NCI-H2227 (cell line): ENCODE measurements around the gene ZDHHC1.
A peak's percentile ranks its signal among the peaks of the same experiment; 100 is the strongest.

Experiments
- DNase-seq: peaks from one replicate; lab custom pipeline; 2025; ENCODE audit not compliant: unreplicated experiment; lab: John Stamatoyannopoulos, UW

ZDHHC1 gene, protein sequence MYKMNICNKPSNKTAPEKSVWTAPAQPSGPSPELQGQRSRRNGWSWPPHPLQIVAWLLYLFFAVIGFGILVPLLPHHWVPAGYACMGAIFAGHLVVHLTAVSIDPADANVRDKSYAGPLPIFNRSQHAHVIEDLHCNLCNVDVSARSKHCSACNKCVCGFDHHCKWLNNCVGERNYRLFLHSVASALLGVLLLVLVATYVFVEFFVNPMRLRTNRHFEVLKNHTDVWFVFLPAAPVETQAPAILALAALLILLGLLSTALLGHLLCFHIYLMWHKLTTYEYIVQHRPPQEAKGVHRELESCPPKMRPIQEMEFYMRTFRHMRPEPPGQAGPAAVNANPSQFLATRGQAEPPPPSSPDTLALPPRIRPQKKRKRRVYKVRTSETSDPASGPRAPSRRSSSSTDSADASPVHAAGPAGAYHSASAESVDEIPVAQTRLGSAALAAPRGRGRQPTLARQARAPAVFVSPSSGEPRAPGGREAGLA

DNA sequence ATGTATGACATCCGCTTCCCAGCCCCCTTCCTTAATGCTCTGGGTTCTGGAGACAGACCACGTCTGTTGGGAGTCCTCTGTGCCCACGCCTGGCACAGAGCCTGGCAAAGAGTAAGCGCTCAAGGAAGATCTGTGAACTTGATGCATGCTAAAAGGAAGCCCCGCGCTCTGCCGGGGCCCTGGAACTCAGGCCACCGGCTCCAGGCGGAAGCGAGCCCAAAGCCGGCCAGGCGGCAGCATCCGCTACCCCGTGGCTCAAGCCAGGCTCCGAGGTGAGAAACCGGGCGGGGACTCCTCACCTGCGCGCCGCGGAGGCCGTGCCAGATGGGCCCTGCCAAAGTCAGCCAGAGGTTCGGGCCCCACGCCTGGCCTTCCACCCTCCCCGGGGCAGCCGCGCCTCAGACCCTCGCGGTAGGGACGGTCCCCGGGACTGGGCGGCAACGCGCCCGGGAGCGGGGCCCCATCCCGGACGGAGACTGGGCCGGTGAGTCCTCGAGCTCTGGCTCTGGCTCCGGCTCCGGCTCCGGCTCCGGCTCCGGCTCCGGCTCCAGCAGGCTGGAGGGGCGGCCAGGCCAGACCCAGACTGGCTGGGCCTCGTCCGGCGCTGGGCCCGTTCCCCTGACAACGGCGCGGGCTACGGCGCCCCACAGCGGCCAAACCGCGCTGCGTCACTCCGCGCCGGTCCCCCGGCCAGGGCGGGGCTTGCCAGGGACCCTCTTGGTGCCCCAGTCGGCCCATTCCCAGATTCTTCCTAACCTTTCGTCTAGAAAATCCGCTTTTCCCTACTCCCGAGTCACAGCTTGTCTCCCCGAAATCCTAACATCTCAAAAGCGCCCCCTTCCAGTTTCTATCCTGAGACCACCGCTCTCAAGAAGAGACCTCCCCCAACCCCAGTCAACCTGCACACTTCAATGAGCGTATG lies at the start of gene ZDHHC1:
TSS of gene ZDHHC1 (minus strand) at position 606 of the 922 bp plus-strand sequence. CDS start 8,702 bp downstream, outside the sequence.
- DNase-seq: peak; percentile 81

- DNase-seq: no peak
Measured at GRCh38 chr16:67464565-67464964, 48.3 kb upstream of the ZDHHC1 start.

DNA sequence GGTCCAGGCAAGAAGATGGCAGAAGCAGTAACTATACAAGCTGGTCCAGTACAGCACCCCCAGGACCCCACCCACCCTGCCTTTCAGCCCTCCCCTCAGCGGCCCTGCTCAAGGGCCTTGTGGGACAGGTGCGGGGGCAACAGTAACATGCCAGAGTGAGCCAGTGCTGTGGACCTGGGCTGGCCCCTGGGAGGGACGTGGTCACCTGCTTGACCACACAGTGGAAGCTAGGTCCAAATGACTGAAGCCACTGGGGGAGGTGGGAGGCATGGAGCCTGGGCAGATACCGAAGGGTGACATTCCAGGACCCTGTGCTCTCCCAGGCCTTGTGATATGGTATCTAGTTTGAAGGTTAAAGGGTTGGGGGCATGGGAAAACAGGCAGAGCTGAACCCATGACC lies 47.4 kb upstream of the ZDHHC1 start:
- no peak for DNase-seq

GRCh38 chr16:67463059-67463458 lies 46.8 kb upstream of the ZDHHC1 start:
- DNase-seq: no peak

DNA sequence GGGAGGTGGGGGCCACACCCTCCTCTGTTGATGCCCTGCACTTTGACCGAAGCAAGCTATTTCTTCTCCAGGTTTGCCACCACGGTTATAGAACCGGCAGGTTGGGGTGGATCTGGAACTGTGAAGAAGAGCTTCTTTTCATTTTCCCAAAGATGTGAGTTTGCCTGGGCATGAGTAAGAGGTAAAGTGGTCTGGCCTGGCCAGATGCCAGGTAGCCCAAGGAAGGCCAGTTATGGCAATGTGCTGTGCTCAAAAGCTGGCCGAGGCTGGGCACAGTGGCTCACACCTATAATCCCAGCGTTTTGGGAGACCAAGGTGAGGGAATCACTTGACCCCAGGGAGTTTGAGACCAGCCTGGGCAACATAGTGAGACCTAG lies 46.0 kb upstream of the ZDHHC1 start:
- no peak for DNase-seq

DNA sequence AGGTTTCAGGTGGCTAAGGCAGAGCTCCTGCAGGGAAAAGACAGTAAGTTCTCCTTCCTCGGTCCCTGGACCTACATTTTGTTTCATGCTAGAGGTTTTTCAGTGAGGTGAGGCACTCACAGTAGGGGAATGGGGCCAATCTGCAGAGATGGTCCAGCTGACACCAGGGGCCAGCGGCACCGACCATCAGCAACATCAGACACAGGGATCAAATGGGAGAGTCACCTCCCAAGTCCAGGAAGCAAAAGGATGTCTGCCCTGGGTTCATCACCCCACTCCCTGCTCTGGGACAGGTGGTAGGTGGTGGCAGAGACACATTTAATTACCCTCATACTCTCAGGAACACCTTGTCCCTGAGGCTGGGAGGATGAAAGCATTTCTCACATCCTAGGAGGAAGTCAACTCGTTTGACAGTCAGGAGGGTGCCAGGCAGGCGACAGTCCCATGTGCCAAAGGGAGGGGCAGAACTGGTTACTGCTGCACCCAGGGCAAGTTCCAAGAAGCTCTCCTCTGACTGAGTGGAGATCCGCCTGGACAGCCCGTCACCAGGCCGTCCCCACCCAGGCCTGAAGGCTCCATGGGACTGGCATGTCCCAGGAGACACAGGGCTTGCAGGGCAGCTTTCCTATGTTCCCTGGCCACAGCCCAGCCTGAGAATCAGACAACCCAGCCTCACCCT lies 45.5 kb upstream of the ZDHHC1 start:
- DNase-seq: no peak

DNA sequence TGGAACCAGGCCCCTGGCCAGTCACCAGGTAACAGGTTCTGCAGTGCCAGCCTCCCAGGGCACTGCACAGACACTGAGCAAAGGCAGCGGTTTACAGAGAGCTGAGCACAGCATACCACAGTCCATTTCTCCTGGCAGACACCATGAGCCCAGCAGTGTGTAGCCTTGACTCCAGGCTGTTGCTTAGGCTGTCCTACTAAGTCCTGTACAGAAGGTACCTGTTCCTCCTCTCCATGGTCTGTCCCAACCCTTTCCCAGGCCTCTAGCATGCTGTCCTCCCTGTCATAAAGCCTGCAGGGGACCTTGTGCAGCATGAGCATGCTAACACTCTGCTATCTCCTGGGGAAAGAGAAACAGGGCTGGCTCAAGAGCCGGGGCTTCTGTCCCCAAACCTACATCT lies 44.7 kb upstream of the ZDHHC1 start:
- DNase-seq: no peak

DNA sequence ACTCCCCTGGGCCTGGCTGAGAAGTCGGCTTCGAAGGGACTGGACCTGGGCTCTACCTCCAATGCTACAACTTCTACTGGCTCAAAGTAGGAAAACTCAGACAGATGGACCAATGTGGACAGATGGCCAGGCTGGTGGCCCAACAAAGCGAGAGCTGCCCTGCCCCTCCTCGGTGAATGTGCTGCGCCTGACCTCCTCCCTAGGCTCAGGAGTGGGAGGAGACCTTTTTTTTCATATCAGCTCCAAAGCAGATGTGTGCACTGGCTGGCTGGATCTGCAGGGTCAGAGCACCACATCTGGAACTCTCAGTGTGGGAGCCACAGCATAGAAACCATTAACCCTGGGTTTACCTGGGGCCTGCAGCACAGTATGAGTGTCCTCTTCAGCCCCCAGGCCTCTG lies 43.9 kb upstream of the ZDHHC1 start:
- DNase-seq: no peak

DNA sequence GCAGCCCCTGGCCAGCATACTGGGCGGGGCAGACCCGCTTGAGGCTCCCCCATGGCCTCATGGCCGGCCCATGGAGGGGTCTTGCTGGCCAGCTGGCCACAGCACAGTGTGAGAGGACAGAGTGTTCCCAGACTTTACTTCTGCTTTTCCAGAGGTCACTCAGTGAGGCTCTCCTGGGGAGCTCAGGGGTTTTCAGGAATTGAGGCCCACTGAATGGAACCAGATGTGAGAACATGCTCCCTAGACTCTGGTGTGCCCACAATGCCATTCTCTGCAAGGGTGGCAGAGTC lies 43.5 kb upstream of the ZDHHC1 start:
- DNase-seq: no peak

DNA sequence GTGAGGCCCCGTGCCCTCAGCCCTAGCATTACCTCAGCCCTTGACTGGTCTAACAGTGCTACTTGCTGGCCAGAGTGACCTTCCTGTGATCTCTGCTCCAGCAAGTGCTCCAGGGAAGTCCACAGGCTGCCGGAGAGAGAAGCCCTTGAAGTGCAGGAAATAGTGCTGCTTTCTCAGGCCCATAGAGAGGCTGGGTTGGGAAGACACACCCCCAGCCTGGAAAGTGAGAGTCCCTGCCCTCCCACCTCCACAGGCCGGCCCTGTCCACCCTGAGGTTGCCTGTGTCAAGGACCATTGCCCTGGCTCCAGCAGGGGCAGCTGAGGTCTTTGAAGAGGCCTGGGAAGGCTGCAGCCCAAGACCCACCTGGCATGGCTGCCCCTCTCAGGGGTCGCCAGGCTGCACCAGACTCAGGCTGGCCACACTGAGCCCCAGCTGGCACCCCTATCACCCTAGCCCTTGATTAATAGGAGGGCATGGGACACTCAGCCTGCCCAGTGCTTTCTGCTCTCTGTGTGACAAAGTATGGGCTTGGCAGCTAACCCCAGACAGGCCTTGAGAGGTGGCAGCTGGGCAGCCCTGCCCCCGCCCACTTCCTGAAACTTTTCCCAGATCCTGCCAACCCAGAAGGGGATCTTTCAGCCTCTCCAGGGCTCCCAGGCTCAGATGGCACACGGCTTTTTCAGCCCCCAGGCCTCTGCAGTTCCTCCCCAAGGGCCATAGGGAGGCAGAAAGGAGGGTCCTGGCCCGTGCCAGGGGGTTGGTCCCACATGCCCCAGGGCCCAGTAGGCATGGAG lies 43.0 kb upstream of the ZDHHC1 start:
- no peak for DNase-seq

GRCh38 chr16:67458121-67458641 lies 41.9 kb upstream of the ZDHHC1 start:
- no peak for DNase-seq

DNA sequence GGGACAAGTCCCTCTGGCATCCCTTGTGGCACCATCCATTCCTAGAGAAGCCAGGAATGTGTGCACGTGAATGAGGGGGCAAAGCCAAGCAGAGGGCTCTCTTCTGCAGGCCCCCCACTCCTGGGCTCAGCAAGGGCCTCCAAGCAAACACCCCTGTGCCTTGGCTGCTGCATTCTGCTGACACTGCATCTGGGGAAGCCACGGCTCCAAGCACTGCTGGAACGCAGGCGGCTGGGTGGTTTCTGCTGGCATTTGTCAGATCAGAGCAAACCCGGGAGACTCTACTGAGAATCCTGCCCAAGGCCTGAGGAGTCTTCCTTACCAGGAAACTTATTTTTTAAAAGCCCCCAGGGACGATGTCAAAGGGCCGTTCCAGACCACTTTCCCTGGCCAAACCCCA lies 41.3 kb upstream of the ZDHHC1 start:
- DNase-seq: no peak

DNA sequence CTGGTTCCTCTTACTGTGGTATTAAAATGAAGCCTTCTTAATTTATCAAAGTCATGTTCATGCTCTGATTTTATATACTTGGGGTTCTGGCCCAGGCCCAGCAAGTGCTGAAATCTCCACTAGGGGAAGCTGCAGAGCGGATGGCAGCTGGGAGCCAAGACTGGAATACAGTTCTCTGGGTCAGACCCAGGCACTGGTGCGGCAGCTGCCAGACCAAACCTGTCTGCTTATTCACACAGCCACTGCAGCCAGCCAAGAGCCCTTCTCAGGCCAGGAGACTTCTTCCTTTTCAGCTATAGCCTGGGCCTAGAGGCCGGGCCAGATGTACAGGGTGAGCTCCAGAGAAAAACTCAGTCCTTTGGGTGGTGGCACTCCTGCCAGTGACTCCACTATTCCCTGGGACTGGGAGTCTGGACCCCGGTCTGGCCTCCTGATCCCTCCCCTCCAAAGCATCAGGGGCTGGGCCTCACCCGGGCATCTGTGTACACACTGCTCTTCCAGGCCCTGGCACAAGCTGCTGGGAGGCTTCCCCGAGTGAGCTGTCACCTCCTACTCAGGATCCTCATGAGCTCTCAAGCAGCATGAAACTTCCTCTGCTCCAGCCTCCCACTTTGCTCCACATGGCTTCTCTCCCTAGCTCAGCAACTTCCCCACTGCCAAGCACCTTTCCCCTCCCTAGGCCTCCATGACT lies 40.3 kb upstream of the ZDHHC1 start:
- no peak for DNase-seq

DNA sequence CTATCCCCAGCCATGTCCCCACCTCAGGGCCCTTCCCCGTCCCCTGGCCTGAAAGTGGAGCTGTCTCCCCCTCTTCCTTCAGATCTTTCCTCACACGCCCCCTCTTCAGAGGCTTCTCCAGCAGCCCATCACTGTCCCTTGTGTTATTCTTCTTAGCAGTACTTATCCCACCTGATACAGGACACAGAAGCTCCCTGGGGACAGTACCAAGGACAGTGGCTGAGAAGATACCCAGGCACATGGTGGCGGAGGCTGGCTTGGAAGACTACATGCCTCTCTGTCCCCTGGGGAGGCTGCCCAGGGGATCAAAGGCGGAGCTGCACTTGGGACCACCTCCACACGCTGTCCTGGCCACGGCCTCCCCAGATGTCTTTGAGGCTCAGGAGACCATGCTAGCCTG lies 38.6 kb upstream of the ZDHHC1 start:
- no peak for DNase-seq

GRCh38 chr16:67454104-67454503 lies 37.8 kb upstream of the ZDHHC1 start:
- no peak for DNase-seq

DNA sequence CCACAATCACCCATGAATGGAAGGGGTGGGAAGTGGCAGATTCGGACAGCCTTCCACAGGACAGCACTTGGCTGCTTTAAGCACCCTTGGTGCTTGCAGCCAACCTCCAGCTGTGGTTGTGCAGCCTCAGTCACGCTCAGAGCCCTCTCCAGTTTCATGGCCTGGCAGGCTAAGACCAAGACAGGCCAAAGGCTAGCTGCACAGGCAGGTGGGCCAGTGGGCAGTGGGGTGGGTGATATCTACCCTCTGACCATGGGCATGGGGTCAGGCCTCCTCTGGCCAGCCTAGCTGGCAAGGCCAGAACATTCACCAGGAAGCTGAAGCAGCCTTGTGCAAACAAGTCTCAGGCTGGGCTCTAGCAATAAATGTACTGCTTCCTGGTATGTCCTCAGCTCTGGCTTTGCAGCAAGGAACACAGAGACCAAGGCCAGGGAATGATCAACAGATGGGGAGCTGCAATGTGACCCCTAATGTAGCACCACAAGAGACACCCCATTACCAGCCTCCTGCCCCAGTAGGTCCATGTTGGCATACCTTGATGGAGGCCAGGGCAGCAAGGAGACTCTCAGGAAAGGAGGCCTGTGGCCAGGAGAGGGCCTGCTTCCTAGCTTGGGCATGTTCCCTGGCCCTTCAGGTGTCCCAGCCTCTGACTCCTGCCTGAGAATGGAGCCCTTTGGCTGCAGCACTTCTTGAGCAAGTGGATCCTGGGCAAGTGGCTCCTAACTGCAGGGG lies 35.6 kb upstream of the ZDHHC1 start:
- DNase-seq: no peak

DNA sequence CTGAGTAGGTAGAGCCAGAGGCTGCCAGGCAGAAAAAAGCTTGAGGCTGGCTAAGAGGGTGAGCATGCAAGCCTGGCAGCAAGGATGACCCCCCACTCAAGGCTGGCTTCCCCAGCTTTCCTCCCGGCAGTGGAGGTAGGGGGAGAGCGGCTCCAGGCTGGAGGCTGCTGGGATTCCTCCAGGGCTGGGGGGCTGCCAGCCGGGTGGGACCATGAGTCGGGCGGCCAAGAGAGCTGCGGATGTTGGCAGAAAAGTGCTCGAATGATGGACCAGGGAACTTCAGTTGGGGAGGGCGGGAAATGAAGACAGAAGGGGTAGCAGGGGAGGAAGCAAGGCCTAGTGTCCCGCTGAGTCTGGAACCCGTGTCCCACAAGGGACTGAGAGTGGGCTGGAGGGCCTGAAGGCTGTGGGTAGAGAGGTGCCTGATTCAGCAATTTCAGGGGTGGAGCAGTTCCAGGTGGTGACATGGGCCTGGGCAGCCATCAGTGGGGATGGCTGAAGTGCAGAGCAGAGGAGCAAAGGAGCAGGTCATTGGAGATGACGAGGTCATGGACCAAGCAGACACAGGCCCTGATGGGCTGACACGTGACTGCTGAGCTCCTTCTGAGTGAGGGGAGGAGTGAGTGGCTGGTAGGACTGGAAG lies 34.9 kb upstream of the ZDHHC1 start:
- DNase-seq: no peak

DNA sequence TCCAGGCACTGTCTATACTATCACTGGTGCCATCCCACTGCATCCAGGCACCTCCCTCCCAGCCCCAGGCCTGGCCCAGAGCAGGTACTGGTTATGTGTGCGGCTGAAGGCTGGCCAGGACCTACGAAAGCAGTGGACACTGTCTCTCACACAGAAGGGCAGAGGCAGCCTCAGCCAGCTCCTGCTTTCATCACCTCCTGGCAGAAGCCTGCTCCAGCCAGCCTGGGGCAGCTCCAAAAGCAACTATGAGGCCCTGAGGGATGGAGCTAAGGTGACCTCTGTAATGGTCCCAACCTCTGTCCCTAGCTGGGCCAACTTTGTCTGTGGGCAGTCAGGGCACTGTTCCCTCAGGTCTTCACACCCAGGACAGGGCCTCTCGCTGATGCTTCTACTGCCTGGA lies 33.5 kb upstream of the ZDHHC1 start:
- no peak for DNase-seq

- DNase-seq: no peak
Measured at GRCh38 chr16:67449336-67449735, 33.1 kb upstream of the ZDHHC1 start.
